GM19035 (cell line): ENCODE results near the gene DCAKD.

ENCODE experiments used
- ATAC-seq: cut with Tn5 transposase; IDR thresholded peaks from one replicate; pipeline ENCODE4 v1.9.1; 2021; ENCODE audit not compliant: unreplicated experiment

The DCAKD gene

DNA sequence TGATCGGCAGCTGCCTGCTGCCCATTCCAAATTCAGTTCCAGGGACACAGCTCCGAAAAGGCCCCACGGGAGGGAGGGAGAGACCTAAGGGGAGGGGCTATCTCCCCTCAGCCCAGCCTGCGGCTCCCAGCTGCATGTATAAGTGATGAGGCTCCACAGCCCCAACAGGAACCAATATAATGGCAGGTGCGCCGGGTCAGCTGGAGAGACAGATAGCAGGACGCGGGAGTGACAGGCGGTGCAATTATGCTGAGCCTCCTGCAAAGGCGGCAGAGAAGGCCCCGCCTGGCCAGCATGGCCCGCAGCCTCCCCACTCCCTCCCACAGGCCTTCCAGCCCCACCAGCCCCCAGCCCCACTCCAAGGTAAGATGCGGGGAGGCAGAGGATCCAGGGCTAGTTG, 75.2 kb downstream of the DCAKD start:
- no peak for ATAC-seq
